Tibial artery (tissue), 4 donors: Measurements from ENCODE around the gene TNFRSF6B.

ENCODE experiments used
- DNase-seq, 2 donors: peaks; one replicate each; pipeline ENCODE4 v3.0.0-alpha.2; 2019
- H3K27ac ChIP-seq, 2 donors: fragments of 200-600 bp; sonication (generic) in 1 of 2; 1 replicate in 1 of 2; 2 replicates in 1 of 2; pipeline ENCODE4 v1.5.1; 2018 to 2019; ENCODE audit warnings: mild to moderate bottlenecking in 1 of 2
- H3K27me3 ChIP-seq, 2 donors: fragments of 200-600 bp; sonication (generic) in 1 of 2; one replicate each; pipeline versions ENCODE4 v1.5.1 to v1.6.0; 2016 to 2019
- H3K36me3 ChIP-seq, 3 donors: fragments of 200-600 bp; sonication (generic) in 2 of 3; one replicate each; pipeline ENCODE4 v1.5.1; 2016 to 2019; ENCODE audit warnings: mild to moderate bottlenecking in 2 of 3
- H3K4me1 ChIP-seq, 4 donors: fragments of 200-600 bp; sonication (generic) in 2 of 4; 1 replicate in 3 of 4; 2 replicates in 1 of 4; pipeline ENCODE4 v1.5.1; 2016 to 2019
- H3K4me3 ChIP-seq, 2 donors: fragments of 200-600 bp; sonication (generic) in 1 of 2; 1 replicate in 1 of 2; 2 replicates in 1 of 2; pipeline ENCODE4 v1.5.1; 2018 to 2019; ENCODE audit warnings: mild to moderate bottlenecking in 2 of 2
- H3K9me3 ChIP-seq, 3 donors: fragments of 200-600 bp; sonication (generic) in 1 of 3; one replicate each; pipeline ENCODE4 v1.5.1; 2016 to 2019
- CTCF ChIP-seq, 2 experiments: fragments of 200-600 bp in 1 of 2; fragments of 450-650 bp in 1 of 2; IDR thresholded peaks; one replicate each; pipeline ENCODE4 v1.5.1; 2017 to 2019; ENCODE audit warnings: antibody characterized with exemption in 2 of 2, mild to moderate bottlenecking in 1 of 2, moderate library complexity in 1 of 2
- intact Hi-C: fragments of 100-400 bp; cut with DNase I; formaldehyde crosslinking; loops from one replicate; pipeline ENCODE4 v1.15.0; 2023; ENCODE audit warnings: low total_unique reads

TNFRSF6B gene

GRCh38 chr20:63685269-63686026 is 11.0 kb upstream of the TNFRSF6B start:
- H3K4me1 ChIP-seq, result peaks cover 10 to 56% (median 43%) of the 10 kb centered on the region in 4 donors

GRCh38 chr20:63686094-63686491 is 10.4 kb upstream of the TNFRSF6B start:
- intact Hi-C loops, result no loop called here
- no peak for TF ChIP-seq CTCF (IDR thresholded peaks at IDR 0.05)
- Histone ChIP-seq H3K27ac (peak overlapping the region; percentile 57 to 69), H3K9me3 (no peaks in the 10 kb centered on the region), H3K27me3 (no peaks in the 10 kb centered on the region), H3K36me3 (peaks cover 0 to 14% (median 4%) of the 10 kb centered on the region in 3 donors), H3K4me1 (peaks cover 10 to 56% (median 43%) of the 10 kb centered on the region in 4 donors), H3K4me3 (no peak overlapping the region)
- DNase-seq, result no peak

More at GRCh38 chr20:63685269-63686026, 11.0 kb upstream of the TNFRSF6B start:
- no peak overlapping the region for H3K4me3 ChIP-seq
- DNase-seq, result no peak
- intact Hi-C loops, result no loop called here
- H3K27me3 ChIP-seq, result no peaks in the 10 kb centered on the region
- no peak for TF ChIP-seq CTCF (IDR thresholded peaks at IDR 0.05)
- H3K27ac ChIP-seq, result peak overlapping the region; percentile 57 to 69
- H3K9me3 ChIP-seq, result no peaks in the 10 kb centered on the region
- H3K36me3 ChIP-seq, result peaks cover 0 to 18% (median 4%) of the 10 kb centered on the region in 3 donors

- Histone ChIP-seq H3K36me3 (peaks cover 0 to 14% (median 4%) of the 10 kb centered on the region in 3 donors), H3K27ac (peak overlapping the region; percentile 57 to 69), H3K9me3 (no peaks in the 10 kb centered on the region), H3K27me3 (no peaks in the 10 kb centered on the region), H3K4me1 (peaks cover 10 to 51% (median 38%) of the 10 kb centered on the region in 4 donors), H3K4me3 (peak overlapping the region in 1 of 2 donors; percentile 16)
- intact Hi-C loops, result no loop called here
- DNase-seq, result peak; percentile 84
- TF ChIP-seq CTCF (IDR thresholded peaks at IDR 0.05), result no peak
Observed at GRCh38 chr20:63686492-63687321, 9.7 kb upstream of the TNFRSF6B start.

- Histone ChIP-seq H3K36me3 (peaks cover 0 to 18% (median 4%) of the 10 kb centered on the region in 3 donors), H3K27me3 (no peaks in the 10 kb centered on the region), H3K9me3 (no peaks in the 10 kb centered on the region), H3K4me1 (peaks cover 10 to 42% (median 29%) of the 10 kb centered on the region in 4 donors), H3K27ac (peak overlapping the region; percentile 57 to 69), H3K4me3 (no peak overlapping the region)
- intact Hi-C loops, result no loop called here
- DNase-seq, result no peak
- TF ChIP-seq CTCF (IDR thresholded peaks at IDR 0.05), result no peak
Observed at GRCh38 chr20:63687419-63688178, 8.9 kb upstream of the TNFRSF6B start.
